ENCODE results near the gene SFXN5. TPM values are rescaled to one million over a fixed set of nuclear protein-coding genes. Genes with fewer than 3 reads are reported as not detected.

The SFXN5 gene, protein sequence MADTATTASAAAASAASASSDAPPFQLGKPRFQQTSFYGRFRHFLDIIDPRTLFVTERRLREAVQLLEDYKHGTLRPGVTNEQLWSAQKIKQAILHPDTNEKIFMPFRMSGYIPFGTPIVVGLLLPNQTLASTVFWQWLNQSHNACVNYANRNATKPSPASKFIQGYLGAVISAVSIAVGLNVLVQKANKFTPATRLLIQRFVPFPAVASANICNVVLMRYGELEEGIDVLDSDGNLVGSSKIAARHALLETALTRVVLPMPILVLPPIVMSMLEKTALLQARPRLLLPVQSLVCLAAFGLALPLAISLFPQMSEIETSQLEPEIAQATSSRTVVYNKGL
- 23.1 to 25.9 TPM (median 23.6 TPM) in 3 replicates for total RNA-seq (2021)
- percentile 65 among the genes with signal in this experiment for Bru-seq, nascent RNA
- long read RNA-seq, experiment 1, full-length matches to known transcripts, result 57 of 129 reads
- long read RNA-seq, experiment 1, partial matches to known transcripts, result 12 of 129 reads
- long read RNA-seq, experiment 1, other reads (novel, unspliced or antisense), result 60 of 129 reads
- long read RNA-seq, experiment 2, full-length matches to known transcripts, result 6 of 20 reads
- long read RNA-seq, experiment 2, partial matches to known transcripts, result 3 of 20 reads
- long read RNA-seq, experiment 2, other reads (novel, unspliced or antisense), result 11 of 20 reads
- long read RNA-seq, experiment 3, full-length matches to known transcripts, result 2 of 13 reads
- long read RNA-seq, experiment 3, partial matches to known transcripts, result 2 of 13 reads
- long read RNA-seq, experiment 3, other reads (novel, unspliced or antisense), result 9 of 13 reads

DNA sequence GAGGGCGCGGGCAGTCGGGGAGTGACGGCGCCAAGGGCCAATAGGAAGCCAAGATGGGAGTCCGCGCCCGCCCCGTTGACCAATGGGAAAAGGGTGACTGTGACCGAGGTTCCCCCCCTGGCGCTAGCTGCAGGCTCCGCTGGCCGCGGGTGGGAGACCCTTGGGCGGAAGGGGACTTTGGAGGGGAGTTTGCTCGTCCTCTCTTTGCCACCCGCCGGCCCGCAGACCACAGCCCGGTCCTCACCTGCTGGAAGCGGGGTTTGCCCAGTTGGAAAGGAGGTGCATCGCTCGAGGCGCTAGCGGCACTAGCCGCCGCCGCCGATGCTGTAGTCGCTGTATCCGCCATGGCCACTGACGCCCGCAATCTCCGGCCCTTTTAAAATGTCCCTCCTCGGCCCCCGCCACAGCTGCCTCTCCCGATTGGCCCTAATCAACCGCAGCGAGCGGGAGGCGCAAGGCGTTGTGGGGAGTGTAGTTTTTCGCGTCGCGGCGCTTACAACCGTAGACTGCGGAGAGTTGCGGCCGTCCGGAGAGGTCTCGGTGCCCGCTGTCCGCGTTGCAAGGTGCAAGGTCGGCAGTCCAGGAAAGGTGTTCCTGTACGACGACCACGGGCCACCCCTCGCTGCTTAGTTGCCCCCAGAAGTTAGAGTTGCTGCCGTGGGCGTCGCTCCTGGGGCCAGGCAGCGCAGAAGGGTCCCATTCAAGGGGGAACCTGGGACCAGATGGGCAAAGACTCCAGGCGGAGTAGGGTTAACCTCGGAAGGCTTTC is at the start of gene SFXN5:
TSS of gene SFXN5 (minus strand) at position 353 of the 769 bp plus-strand sequence. CDS start at position 346, 7 bp downstream.
- POLR2A ChIA-PET, result interaction anchor here (0.6 to 1.5 kb wide), 8 partner anchors 14 to 438 kb away, joined by 3 to 6 read pairs (median 4); no protein-coding TSS in a partner anchor
- TF ChIP-seq AR (CRISPR knock-in tag; IDR thresholded peaks at IDR 0.05), result no peak
- no peak for TF ChIP-seq ZMAT4 (CRISPR knock-in tag; IDR thresholded peaks at IDR 0.05)
- TF ChIP-seq, protein P1, sequence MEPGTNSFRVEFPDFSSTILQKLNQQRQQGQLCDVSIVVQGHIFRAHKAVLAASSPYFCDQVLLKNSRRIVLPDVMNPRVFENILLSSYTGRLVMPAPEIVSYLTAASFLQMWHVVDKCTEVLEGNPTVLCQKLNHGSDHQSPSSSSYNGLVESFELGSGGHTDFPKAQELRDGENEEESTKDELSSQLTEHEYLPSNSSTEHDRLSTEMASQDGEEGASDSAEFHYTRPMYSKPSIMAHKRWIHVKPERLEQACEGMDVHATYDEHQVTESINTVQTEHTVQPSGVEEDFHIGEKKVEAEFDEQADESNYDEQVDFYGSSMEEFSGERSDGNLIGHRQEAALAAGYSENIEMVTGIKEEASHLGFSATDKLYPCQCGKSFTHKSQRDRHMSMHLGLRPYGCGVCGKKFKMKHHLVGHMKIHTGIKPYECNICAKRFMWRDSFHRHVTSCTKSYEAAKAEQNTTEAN (CRISPR knock-in tag; IDR thresholded peaks at IDR 0.05), result peak; percentile 90
- peak; percentile 56 for TF ChIP-seq CREM (CRISPR knock-in tag; IDR thresholded peaks at IDR 0.05)
- TF ChIP-seq ATF1 (CRISPR knock-in tag; IDR thresholded peaks at IDR 0.05), result no peak
- TF ChIP-seq TEAD1 (CRISPR knock-in tag; IDR thresholded peaks at IDR 0.05), result peak; percentile 73
- TF ChIP-seq SOX15 (CRISPR knock-in tag; IDR thresholded peaks at IDR 0.05), result no peak
- no peak for TF ChIP-seq PRDM15 (CRISPR knock-in tag; IDR thresholded peaks at IDR 0.05)
- TF ChIP-seq, protein P2, sequence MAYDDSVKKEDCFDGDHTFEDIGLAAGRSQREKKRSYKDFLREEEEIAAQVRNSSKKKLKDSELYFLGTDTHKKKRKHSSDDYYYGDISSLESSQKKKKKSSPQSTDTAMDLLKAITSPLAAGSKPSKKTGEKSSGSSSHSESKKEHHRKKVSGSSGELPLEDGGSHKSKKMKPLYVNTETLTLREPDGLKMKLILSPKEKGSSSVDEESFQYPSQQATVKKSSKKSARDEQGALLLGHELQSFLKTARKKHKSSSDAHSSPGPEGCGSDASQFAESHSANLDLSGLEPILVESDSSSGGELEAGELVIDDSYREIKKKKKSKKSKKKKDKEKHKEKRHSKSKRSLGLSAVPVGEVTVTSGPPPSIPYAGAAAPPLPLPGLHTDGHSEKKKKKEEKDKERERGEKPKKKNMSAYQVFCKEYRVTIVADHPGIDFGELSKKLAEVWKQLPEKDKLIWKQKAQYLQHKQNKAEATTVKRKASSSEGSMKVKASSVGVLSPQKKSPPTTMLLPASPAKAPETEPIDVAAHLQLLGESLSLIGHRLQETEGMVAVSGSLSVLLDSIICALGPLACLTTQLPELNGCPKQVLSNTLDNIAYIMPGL (CRISPR knock-in tag; IDR thresholded peaks at IDR 0.05), result peak; percentile 70; the same call in 1 of the 2 replicates
- no peak for TF ChIP-seq ZNF317 (CRISPR knock-in tag; IDR thresholded peaks at IDR 0.05; ENCODE audit: borderline replicate concordance, low read depth)
- no peak for TF ChIP-seq JAZF1 (CRISPR knock-in tag; IDR thresholded peaks at IDR 0.05)
- no peak for TF ChIP-seq NR2C2 (CRISPR knock-in tag; IDR thresholded peaks at IDR 0.05)
- no peak; the same call in 1 of the 2 replicates for TF ChIP-seq ETV6 (CRISPR knock-in tag; IDR thresholded peaks at IDR 0.05)
- no peak for TF ChIP-seq ZNF121 (CRISPR knock-in tag; IDR thresholded peaks at IDR 0.05)
- TF ChIP-seq, protein P3, sequence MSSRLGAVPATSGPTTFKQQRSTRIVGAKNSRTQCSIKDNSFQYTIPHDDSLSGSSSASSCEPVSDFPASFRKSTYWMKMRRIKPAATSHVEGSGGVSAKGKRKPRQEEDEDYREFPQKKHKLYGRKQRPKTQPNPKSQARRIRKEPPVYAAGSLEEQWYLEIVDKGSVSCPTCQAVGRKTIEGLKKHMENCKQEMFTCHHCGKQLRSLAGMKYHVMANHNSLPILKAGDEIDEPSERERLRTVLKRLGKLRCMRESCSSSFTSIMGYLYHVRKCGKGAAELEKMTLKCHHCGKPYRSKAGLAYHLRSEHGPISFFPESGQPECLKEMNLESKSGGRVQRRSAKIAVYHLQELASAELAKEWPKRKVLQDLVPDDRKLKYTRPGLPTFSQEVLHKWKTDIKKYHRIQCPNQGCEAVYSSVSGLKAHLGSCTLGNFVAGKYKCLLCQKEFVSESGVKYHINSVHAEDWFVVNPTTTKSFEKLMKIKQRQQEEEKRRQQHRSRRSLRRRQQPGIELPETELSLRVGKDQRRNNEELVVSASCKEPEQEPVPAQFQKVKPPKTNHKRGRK (CRISPR knock-in tag; IDR thresholded peaks at IDR 0.05; ENCODE audit: borderline replicate concordance), result no peak
- TF ChIP-seq CREB1 (CRISPR knock-in tag; IDR thresholded peaks at IDR 0.05), result no peak
- 0 out of 2 replicates have a peak, but pooled peaks have one; percentile 38 for TF ChIP-seq USF1 (CRISPR knock-in tag; IDR thresholded peaks at IDR 0.05)
- no peak for TF ChIP-seq ZNF219 (CRISPR knock-in tag; IDR thresholded peaks at IDR 0.05; ENCODE audit: borderline replicate concordance)
- no peak for TF ChIP-seq CTCF (IDR thresholded peaks at IDR 0.05)

More for the DNA sequence above, at the start of gene SFXN5:
- Mint-ChIP-seq H3K9me3 (no peaks in the 10 kb centered on the region), H3K4me3 (peak within 1 kb of the TSS; percentile 77), H3K4me1 (peaks cover 22% of the 10 kb centered on the region), H3K36me3 (no peaks in the 10 kb centered on the region), H3K27ac (peak within 1 kb of the TSS; percentile 78), H3K27me3 (ENCODE audit: low read depth) (no peaks in the 10 kb centered on the region; the same call in 1 of the 2 replicates)
- ATAC-seq, result peak; percentile 86
- CTCF ChIA-PET, result interaction anchor here (0.8 to 2.7 kb wide), 10 partner anchors 9 to 178 kb away, joined by 3 to 15 read pairs (median 6); no protein-coding TSS in a partner anchor
- peak; percentile 99 for DNase-seq (ENCODE audit: low spot score)
